GM12874 (cell line): ENCODE measurements around the gene CTIF.

Source experiments
- TF ChIP-seq, protein P1 (sequence below): IDR thresholded peaks from 2 replicates; pipeline ENCODE4 v1.5.1; 2011; ENCODE audit warnings: low read depth, mild to moderate bottlenecking, control low read depth, low read length, moderate library complexity; ENCODE audit not compliant: insufficient read depth

CTIF gene

DNA sequence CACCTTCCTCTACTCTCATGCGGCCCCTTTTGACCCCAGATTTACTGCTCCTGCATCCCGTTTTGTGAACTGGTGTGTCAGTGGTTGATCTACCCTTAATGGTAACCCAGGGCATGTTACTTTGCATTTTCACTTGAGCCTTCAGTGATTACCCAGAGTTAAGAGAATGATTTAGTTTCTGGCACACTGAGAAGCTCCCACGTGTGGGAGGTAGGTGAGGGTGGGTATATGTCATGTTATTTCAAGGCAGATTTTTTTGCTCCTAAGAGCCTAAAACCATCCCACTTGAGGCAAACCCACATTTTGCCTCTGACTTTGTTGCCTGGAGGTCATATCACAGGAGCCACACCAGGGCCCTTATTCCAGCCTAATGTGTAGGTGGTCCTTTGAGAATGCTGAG is 186.7 kb downstream of the CTIF start:
- TF ChIP-seq, protein P1, sequence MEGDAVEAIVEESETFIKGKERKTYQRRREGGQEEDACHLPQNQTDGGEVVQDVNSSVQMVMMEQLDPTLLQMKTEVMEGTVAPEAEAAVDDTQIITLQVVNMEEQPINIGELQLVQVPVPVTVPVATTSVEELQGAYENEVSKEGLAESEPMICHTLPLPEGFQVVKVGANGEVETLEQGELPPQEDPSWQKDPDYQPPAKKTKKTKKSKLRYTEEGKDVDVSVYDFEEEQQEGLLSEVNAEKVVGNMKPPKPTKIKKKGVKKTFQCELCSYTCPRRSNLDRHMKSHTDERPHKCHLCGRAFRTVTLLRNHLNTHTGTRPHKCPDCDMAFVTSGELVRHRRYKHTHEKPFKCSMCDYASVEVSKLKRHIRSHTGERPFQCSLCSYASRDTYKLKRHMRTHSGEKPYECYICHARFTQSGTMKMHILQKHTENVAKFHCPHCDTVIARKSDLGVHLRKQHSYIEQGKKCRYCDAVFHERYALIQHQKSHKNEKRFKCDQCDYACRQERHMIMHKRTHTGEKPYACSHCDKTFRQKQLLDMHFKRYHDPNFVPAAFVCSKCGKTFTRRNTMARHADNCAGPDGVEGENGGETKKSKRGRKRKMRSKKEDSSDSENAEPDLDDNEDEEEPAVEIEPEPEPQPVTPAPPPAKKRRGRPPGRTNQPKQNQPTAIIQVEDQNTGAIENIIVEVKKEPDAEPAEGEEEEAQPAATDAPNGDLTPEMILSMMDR, result no peak

DNA sequence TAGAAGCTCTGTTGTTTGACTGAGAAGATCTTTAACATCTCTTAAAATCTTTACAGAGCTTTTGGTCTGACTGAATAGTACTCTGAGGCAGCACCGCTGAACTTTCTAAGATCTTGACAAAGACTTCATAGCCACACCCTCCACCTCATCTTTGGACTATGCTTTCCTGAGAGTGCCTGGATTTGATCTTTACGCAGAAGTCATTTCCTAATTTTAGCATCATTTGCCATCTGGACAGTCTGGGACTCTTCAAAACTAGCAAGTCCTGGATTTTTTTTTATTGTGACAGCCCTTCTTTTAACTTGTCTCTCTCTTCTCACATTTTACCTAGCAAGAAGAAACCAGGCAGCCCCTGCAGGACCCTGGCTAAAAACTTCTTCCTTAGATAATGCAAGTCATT is 188.8 kb downstream of the CTIF start:
- TF ChIP-seq, protein P1, result no peak

DNA sequence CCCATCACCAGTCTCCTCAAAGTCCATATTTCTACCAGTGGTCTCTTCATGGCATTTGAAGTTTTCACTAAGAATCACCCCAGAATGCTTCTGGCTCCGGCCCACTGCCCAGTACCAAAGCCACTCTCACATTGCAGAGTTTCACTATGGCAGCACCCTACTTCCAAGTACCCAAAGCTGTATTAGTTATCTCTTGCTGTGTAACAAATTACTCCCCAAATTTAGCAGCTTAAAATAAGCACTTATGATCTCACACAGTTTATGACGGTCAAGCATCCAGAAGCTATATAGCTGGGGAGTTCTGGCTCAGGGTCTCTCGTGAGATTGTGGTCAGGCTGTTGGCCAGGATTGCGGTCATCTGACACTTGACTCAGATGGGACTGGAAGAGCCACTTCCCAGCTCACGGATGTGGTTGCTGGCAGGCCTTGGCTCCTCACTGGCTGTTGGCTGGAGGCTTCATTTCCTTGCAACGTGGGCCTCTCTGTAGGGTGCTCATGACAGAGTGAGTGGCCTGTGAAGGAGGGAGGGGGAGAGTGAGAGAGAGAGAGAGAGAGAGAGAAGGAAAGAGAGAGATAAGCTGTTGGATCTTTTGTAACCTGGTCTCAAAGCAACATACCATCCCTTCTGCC is 189.5 kb downstream of the CTIF start:
- TF ChIP-seq, protein P1, result no peak

DNA sequence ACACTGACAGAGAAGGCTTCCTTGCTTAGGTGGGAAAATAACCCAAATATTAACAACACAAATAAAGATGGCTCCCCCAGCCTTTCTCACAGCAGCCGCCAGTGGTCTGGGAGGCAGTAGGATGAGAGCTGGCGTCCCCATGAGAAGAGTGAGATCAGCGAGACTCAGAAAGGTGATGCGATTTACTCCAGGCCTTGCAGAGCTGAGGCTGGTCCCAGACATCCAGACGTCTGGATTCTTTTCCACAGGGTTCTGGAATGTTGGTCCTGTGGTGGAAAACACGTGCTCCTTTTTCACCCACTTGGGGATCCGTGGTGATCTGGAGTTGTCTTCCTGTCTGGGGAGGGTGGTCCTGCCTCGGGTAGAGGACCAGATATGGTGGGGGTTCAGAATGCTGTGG is 190.6 kb downstream of the CTIF start:
- TF ChIP-seq, protein P1, result no peak

DNA sequence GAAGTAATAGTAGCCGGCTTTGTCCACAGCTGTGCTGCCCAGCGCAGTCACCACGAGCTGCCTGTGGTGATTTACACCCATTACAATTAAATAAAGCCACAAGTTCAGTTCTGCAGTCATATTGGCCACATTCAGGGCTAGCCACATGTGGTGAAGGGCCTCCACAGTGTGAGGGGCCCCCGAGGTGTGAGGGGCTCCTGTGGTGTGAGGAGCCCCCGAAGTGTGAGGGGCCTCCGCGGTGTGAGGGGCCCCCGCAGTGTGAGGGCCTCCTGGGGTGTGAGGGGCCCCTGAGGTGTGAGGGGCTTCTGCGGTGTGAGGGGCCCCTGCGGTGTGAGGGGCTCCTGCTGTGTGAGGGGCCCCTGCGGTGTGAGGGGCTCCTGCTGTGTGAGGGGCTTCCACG is 191.2 kb downstream of the CTIF start:
- TF ChIP-seq, protein P1, result no peak

DNA sequence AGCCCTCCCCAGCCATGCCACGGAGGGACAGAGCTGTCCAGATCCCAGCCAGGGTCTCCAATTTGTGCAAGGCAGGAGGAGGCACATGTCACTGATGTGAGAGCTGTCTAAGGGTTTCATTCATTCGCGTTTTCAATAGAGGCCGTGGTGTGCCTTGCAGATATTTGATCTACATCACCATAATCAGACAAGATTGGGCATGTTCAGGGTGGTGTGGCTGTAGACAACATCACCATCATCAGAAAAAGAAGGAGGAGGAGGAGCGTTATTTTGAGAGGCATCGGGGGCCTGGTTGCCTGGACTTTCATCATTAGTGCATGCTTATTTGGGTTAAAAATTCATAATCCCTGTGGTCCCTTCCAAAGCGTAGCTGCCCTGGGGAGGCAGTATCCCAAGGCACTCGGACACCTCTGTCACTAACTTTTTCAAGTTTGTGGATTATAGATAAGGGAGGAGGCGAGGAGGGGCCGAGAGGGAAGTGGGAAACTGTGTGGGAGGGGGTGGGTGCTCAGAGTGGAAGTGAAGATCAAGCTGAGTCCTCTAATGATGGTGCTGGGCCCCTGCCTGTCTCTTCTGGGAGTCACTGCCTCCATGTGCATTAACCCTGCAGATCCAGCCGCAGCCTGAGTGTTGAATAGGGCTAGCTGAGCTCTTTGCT is 194.1 kb downstream of the CTIF start:
- TF ChIP-seq, protein P1, result no peak

DNA sequence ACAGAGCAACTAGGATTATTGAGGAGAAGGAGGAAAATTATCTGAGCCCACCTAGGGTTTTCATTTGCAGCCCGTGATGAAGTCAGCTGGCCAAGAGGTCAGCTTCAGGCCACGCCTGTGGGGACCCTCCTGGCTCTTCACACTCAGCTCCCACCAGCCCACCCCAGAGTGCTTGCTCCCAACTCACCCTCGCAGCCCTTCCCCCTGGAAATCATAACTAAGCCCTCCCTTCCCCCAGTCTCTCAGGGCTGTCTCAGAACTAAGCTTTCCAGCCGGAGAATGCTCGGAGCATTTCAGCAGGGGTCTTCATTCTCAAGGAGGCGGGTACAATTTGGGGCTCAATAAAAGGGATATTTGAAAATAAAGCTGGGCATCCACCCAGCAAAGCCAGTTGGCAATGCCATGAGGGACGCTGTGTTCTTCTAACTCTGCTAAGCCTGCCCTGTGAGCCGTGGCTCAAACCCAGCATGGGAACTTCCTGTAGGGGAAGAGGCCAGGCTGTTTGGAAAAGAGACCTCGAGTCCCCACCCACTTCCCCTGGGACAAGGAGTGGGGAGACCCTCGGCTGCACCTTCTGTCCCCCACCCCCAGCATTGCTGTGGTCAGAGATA is 194.9 kb downstream of the CTIF start:
- TF ChIP-seq, protein P1, result no peak
